ENCODE results near the gene EDEM3. TPM values are rescaled to one million over a fixed set of nuclear protein-coding genes. Genes with fewer than 3 reads are reported as not detected.

Gene EDEM3
- total RNA-seq, 1 experiment from 2014 or later: 44.5 TPM

GRCh38 chr1:184698969-184699368 lies 55.7 kb downstream of the EDEM3 start:
- no peak for TF ChIP-seq CTCF (IDR thresholded peaks at IDR 0.05; ENCODE audit: unreplicated experiment)
- Mint-ChIP-seq H3K36me3 (ENCODE audit: insufficient read depth, unreplicated experiment) (peaks cover 15% of the 10 kb centered on the region), H3K9me3 (ENCODE audit: low read depth, unreplicated experiment) (no peaks in the 10 kb centered on the region), H3K27ac (ENCODE audit: unreplicated experiment) (no peak overlapping the region), H3K27me3 (ENCODE audit: unreplicated experiment) (no peaks in the 10 kb centered on the region), H3K4me3 (ENCODE audit: low read depth, unreplicated experiment) (no peak overlapping the region), H3K4me1 (ENCODE audit: low read depth, unreplicated experiment) (no peaks in the 10 kb centered on the region)
- DNase-seq: no peak
- CTCF ChIA-PET: no interaction called here
- intact Hi-C loops (cut with micrococcal nuclease; ENCODE audit: unreplicated experiment): no loop called here
- no TSS peak for BruUV-seq (replicated peaks)

GRCh38 chr1:184698016-184698415 lies 56.6 kb downstream of the EDEM3 start:
- Mint-ChIP-seq H3K27me3 (ENCODE audit: unreplicated experiment) (no peaks in the 10 kb centered on the region), H3K4me1 (ENCODE audit: low read depth, unreplicated experiment) (no peaks in the 10 kb centered on the region), H3K36me3 (ENCODE audit: insufficient read depth, unreplicated experiment) (peaks cover 10% of the 10 kb centered on the region), H3K9me3 (ENCODE audit: low read depth, unreplicated experiment) (no peaks in the 10 kb centered on the region), H3K27ac (ENCODE audit: unreplicated experiment) (no peak overlapping the region), H3K4me3 (ENCODE audit: low read depth, unreplicated experiment) (no peak overlapping the region)
- intact Hi-C loops (cut with micrococcal nuclease; ENCODE audit: unreplicated experiment): no loop called here
- CTCF ChIA-PET: no interaction called here
- DNase-seq: no peak
- TF ChIP-seq CTCF (IDR thresholded peaks at IDR 0.05; ENCODE audit: unreplicated experiment): no peak
- no TSS peak for BruUV-seq (replicated peaks)

GRCh38 chr1:184696403-184696802 lies 58.3 kb downstream of the EDEM3 start:
- H3K27me3 Mint-ChIP-seq (ENCODE audit: unreplicated experiment): no peaks in the 10 kb centered on the region
- no peak overlapping the region for H3K4me3 Mint-ChIP-seq (ENCODE audit: low read depth, unreplicated experiment)
- DNase-seq: no peak
- peaks cover 5% of the 10 kb centered on the region for H3K36me3 Mint-ChIP-seq (ENCODE audit: insufficient read depth, unreplicated experiment)
- intact Hi-C loops (cut with micrococcal nuclease; ENCODE audit: unreplicated experiment): no loop called here
- H3K4me1 Mint-ChIP-seq (ENCODE audit: low read depth, unreplicated experiment): no peaks in the 10 kb centered on the region
- no peak for TF ChIP-seq CTCF (IDR thresholded peaks at IDR 0.05; ENCODE audit: unreplicated experiment)
- CTCF ChIA-PET: no interaction called here
- no TSS peak for BruUV-seq (replicated peaks)
- H3K9me3 Mint-ChIP-seq (ENCODE audit: low read depth, unreplicated experiment): no peaks in the 10 kb centered on the region
- no peak overlapping the region for H3K27ac Mint-ChIP-seq (ENCODE audit: unreplicated experiment)

- BruUV-seq (replicated peaks): no TSS peak
- H3K36me3 Mint-ChIP-seq (ENCODE audit: insufficient read depth, unreplicated experiment): peaks cover under 1% of the 10 kb centered on the region
- intact Hi-C loops (cut with micrococcal nuclease; ENCODE audit: unreplicated experiment): no loop called here
- CTCF ChIA-PET: no interaction called here
- no peaks in the 10 kb centered on the region for H3K4me1 Mint-ChIP-seq (ENCODE audit: low read depth, unreplicated experiment)
- H3K9me3 Mint-ChIP-seq (ENCODE audit: low read depth, unreplicated experiment): no peaks in the 10 kb centered on the region
- no peak overlapping the region for H3K4me3 Mint-ChIP-seq (ENCODE audit: low read depth, unreplicated experiment)
- DNase-seq: no peak
- no peaks in the 10 kb centered on the region for H3K27me3 Mint-ChIP-seq (ENCODE audit: unreplicated experiment)
- TF ChIP-seq CTCF (IDR thresholded peaks at IDR 0.05; ENCODE audit: unreplicated experiment): no peak
- H3K27ac Mint-ChIP-seq (ENCODE audit: unreplicated experiment): no peak overlapping the region
Observed at GRCh38 chr1:184695023-184695422, 59.6 kb downstream of the EDEM3 start.
